DND-41 (cell line): ENCODE measurements around the gene SCAF11.

Experiments
- EZH2 ChIP-seq: IDR thresholded peaks from 3 replicates; pipeline ENCODE4 v1.6.1; 2012; ENCODE audit warnings: borderline replicate concordance, low read depth, mild to moderate bottlenecking, moderate library complexity, low read length, inconsistent platforms; ENCODE audit not compliant: severe bottlenecking
- TF ChIP-seq, protein P1 (sequence below): IDR thresholded peaks from 2 replicates; pipeline ENCODE4 v1.5.1; 2012; ENCODE audit warnings: borderline replicate concordance, low read length, moderate library complexity, mild to moderate bottlenecking; ENCODE audit not compliant: poor library complexity, severe bottlenecking; ENCODE audit errors: extremely low read depth

DNA sequence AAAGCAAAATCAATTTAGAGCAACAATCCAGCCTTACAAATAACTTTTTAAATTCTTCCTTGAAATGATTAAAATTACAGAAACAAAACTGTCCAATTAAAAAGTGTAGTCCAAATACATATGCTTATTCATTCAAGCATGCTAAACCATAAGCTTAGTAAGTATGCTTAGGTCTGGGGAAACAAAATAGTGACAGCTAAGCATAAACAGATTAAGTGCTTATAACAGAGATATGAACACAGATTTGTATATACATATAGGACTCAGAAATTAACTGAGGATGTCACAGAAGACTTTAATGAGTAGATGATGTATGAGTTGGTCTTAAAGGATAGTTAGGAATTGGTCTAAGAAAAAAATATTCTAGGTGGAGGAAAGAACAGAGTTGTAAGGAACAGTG, 41.8 kb downstream of the SCAF11 start:
- TF ChIP-seq, protein P1, sequence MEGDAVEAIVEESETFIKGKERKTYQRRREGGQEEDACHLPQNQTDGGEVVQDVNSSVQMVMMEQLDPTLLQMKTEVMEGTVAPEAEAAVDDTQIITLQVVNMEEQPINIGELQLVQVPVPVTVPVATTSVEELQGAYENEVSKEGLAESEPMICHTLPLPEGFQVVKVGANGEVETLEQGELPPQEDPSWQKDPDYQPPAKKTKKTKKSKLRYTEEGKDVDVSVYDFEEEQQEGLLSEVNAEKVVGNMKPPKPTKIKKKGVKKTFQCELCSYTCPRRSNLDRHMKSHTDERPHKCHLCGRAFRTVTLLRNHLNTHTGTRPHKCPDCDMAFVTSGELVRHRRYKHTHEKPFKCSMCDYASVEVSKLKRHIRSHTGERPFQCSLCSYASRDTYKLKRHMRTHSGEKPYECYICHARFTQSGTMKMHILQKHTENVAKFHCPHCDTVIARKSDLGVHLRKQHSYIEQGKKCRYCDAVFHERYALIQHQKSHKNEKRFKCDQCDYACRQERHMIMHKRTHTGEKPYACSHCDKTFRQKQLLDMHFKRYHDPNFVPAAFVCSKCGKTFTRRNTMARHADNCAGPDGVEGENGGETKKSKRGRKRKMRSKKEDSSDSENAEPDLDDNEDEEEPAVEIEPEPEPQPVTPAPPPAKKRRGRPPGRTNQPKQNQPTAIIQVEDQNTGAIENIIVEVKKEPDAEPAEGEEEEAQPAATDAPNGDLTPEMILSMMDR: no peak
- no peak for TF ChIP-seq EZH2
